Ishikawa (cell line): Measurements from ENCODE around the gene IRAK2.

Experiments
- CEBPB ChIP-seq: IDR thresholded peaks from 2 replicates; pipeline ENCODE4 v1.6.1; 2012
- CREB1 ChIP-seq: IDR thresholded peaks from 2 replicates; pipeline ENCODE4 v1.6.1; 2012; ENCODE audit warnings: low read depth
- EGR1 ChIP-seq: IDR thresholded peaks from 2 replicates; pipeline ENCODE4 v1.6.1; 2012
- FOXM1 ChIP-seq: IDR thresholded peaks from 2 replicates; pipeline ENCODE4 v1.6.1; 2012; ENCODE audit warnings: low read depth, borderline replicate concordance
- RAD21 ChIP-seq: IDR thresholded peaks from 2 replicates; pipeline ENCODE4 v1.6.1; 2012; ENCODE audit warnings: low read depth
- TAF1 ChIP-seq: IDR thresholded peaks from 2 replicates; pipeline ENCODE4 v1.6.1; 2012; ENCODE audit warnings: low read depth, mild to moderate bottlenecking
- TEAD4 ChIP-seq: IDR thresholded peaks from 2 replicates; pipeline ENCODE4 v1.6.1; 2012
- YY1 ChIP-seq: IDR thresholded peaks from 2 replicates; pipeline ENCODE4 v1.6.1; 2012; ENCODE audit warnings: low read depth
- TF ChIP-seq, protein P1 (sequence below): IDR thresholded peaks from 2 replicates; pipeline ENCODE4 v1.6.1; 2012; ENCODE audit warnings: low read depth, mild to moderate bottlenecking

DNA sequence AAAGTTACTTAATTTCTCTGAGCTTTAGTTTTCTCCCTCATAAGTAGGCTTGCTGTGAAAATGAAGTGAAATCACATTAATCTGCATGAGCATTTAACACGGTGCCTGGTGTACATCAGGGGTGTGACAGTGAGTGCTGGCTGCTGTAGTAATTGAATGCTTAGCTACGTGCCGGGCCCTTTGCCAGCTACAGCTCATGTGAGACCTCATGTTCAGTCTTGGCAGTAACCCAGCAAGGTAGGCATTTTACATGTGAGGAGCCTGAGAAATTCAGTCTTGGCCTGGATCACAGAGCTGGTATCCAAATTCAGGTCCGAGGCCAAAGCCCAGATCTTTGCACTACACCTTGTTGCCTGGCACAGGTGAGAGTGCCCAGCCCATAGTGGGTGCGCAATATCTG is 118.9 kb downstream of the IRAK2 start:
- TF ChIP-seq RAD21 (no peak), TEAD4 (no peak), CEBPB (no peak), CREB1 (no peak), EGR1 (no peak), FOXM1 (no peak), YY1 (no peak), TAF1 (no peak)
- TF ChIP-seq, protein P1, sequence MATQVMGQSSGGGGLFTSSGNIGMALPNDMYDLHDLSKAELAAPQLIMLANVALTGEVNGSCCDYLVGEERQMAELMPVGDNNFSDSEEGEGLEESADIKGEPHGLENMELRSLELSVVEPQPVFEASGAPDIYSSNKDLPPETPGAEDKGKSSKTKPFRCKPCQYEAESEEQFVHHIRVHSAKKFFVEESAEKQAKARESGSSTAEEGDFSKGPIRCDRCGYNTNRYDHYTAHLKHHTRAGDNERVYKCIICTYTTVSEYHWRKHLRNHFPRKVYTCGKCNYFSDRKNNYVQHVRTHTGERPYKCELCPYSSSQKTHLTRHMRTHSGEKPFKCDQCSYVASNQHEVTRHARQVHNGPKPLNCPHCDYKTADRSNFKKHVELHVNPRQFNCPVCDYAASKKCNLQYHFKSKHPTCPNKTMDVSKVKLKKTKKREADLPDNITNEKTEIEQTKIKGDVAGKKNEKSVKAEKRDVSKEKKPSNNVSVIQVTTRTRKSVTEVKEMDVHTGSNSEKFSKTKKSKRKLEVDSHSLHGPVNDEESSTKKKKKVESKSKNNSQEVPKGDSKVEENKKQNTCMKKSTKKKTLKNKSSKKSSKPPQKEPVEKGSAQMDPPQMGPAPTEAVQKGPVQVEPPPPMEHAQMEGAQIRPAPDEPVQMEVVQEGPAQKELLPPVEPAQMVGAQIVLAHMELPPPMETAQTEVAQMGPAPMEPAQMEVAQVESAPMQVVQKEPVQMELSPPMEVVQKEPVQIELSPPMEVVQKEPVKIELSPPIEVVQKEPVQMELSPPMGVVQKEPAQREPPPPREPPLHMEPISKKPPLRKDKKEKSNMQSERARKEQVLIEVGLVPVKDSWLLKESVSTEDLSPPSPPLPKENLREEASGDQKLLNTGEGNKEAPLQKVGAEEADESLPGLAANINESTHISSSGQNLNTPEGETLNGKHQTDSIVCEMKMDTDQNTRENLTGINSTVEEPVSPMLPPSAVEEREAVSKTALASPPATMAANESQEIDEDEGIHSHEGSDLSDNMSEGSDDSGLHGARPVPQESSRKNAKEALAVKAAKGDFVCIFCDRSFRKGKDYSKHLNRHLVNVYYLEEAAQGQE = no peak
